Bone marrow (tissue), 2 donors: Measurements from ENCODE around the gene GABRD.

Experiments used
- DNase-seq, 2 donors: peaks; one replicate each; lab custom pipeline; 2025; lab: John Stamatoyannopoulos, UW

GABRD gene

DNA sequence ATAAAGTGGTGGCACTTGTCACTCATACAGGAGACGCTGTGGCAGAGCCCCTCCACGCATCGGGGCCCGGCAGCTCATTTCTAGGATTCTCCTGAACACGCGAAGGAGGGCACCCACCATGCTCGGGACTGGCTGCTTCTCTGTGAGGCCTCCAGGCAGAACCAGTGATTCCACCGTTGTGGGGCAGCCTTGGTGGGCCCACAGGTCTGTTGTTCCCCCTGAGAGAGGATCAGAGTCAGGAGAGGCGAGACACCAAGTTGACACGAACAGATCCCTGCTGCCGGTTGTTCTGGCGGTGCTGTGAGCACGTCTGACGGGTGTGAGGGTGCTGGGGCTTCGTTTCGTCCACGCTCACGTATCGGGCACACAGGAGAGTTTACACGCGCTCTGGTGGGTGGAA is 57.7 kb downstream of the GABRD start:
- no peak for DNase-seq

- DNase-seq: no peak
These were observed 59.0 kb downstream of the GABRD start for GRCh38 chr1:2078170-2078569.

DNA sequence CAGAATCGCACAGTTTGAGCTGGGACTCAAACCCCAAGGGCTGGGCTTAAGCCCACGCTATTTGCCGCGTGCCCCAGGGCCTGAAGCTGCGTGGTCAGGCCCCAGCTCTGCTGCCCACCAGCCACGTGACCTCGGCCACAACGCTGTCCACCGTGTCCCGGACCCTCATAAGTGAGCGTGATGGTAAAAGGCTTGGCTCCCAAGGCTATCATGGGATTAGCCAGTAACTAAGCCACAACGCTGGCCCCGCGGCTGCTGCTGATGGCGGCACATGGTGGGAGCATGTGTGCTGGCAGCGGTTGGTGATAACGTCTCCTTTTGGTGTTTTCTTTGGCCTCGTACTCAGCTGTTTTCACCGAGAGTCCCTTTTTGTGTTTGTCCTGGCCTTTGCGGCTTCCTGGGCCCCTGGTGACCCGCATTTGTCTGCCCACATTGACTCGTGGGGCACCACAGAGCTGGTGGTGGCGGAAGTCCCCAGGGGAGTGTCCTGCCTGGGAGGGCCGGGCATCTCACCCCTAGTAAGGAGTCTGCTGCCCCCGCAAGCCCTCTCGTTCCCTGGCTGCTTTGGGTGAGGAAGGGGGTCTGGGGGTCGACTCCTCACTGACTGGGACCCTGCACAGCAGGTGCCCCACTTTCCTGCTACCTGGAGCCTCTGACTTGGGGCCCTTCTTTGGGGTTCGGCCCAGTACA is 60.4 kb downstream of the GABRD start:
- no peak for DNase-seq

DNA sequence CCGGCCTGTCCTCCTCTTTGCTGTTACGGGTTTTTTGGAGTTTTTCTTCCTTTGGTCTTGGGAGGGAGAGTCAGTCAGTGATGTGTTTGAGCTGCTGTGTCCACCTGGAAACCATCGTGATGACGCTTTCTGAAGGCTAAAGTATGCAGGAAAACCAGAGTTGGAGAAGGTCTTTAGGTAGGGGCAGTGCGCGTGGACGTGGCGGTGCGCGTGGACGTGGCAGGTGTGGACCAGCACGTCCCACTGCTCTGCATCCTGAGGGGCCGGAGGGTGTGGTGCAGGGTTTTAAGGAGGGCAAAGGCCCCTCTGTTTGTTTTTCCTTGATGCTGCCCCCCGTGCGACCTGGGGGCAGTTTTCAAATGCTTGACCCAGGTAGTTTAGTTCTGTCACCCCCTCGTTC is 61.0 kb downstream of the GABRD start:
- DNase-seq: no peak
